ENCODE data around the gene XAF1.
"Not testable (repeated sequence)": the region's sequence is repeated elsewhere in the genome, so short reads cannot be mapped to it uniquely, and the experiment has no call there.

XAF1 gene

DNA sequence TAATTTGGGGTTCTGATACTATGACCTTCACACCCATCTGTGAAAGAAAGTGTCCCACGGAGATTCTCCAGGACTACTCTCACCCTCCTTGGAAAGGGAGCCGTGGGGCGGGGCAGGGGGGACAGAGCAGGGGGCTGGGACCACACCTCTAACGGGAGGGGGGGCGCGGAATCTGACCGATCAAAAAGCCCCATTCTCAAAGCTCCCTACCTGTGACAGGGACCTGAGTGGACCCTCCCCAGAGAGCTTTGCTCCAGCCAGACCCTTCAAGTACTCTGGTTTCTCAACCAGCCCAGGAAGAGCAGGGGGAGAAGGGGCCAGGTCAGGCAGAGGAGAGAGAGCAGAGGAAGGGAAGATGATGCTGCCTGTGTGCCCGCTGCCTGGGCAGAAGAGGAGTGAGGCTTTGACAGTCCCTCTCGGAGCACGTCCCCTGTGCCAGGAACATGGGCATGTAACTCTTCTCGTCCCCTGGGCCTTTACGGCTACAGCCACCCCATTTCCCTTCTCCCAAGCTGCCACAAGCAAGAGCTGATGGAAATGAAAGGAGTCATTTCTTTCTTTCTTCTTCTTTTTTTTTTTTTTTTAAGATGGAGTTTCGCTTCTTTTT is 682 bp downstream of the XAF1 start:
- Histone ChIP-seq H3K27me3 (ENCODE audit: control insufficient read depth, insufficient read depth, low read length) (no peaks in the 10 kb centered on the region), H3K36me3 (ENCODE audit: control insufficient read depth, insufficient read depth, low read length) (peaks cover 15% of the 10 kb centered on the region), H3K4me3 (ENCODE audit: low read length) (peak overlapping the region; percentile 94), H3K9ac (ENCODE audit: low read length) (peak overlapping the region; percentile 49), H3K4me1 (ENCODE audit: control insufficient read depth, insufficient read depth, low read length) (peaks cover 25% of the 10 kb centered on the region), H3K27ac (ENCODE audit: low read depth, low read length) (peak overlapping the region; percentile 90)

DNA sequence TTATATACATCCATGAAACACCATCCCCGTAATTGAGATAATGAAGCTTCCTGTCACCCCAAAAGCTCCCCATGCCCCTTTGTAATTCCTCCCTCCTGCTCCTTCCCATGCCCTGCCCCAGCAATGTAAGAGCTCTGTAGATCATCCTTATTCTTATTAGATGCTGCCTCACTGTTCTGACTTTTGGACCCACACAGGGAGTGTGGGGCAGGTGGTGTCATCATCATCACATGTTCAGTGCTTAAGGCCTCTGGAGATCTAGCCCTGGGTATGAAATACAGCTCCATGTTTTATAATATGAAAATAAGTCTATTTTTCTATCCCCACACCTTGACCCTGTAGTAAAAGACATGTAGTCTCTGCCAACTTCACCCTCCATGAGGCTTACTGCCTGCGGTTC is 1.9 kb downstream of the XAF1 start:
- H3K4me3 ChIP-seq (ENCODE audit: low read length), result peak overlapping the region; percentile 22
- peaks cover 17% of the 10 kb centered on the region for H3K4me1 ChIP-seq (ENCODE audit: control insufficient read depth, insufficient read depth, low read length)

DNA sequence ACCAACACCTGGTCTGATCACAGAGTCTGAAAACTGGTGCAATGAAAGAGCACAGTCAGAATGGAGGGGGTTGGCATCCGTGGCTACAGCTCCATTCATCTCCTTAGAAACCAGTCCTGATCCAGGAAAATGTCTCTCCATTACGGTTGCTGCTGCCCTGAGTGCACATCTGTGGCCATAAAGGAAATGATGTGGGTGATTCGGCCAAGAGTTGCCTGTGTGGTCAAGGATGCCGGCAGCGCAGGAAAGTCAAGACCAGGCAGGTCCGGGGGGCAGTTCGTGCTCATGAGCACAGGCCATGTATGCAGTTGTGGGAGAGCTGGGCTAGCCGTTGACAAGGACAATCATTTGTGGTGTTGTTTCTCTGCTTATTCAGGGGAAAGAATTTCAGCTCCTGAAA is 5.9 kb downstream of the XAF1 start:
- no peak overlapping the region for H3K27ac ChIP-seq (ENCODE audit: low read depth, low read length)
- H3K36me3 ChIP-seq (ENCODE audit: control insufficient read depth, insufficient read depth, low read length), result peaks cover 43% of the 10 kb centered on the region

More for the DNA sequence above, 1.9 kb downstream of the XAF1 start:
- H3K36me3 ChIP-seq (ENCODE audit: control insufficient read depth, insufficient read depth, low read length), result peaks cover 24% of the 10 kb centered on the region
- H3K27ac ChIP-seq (ENCODE audit: low read depth, low read length), result no peak overlapping the region
- peak overlapping the region; percentile 17 for H3K9ac ChIP-seq (ENCODE audit: low read length)
- H3K27me3 ChIP-seq (ENCODE audit: control insufficient read depth, insufficient read depth, low read length), result no peaks in the 10 kb centered on the region

DNA sequence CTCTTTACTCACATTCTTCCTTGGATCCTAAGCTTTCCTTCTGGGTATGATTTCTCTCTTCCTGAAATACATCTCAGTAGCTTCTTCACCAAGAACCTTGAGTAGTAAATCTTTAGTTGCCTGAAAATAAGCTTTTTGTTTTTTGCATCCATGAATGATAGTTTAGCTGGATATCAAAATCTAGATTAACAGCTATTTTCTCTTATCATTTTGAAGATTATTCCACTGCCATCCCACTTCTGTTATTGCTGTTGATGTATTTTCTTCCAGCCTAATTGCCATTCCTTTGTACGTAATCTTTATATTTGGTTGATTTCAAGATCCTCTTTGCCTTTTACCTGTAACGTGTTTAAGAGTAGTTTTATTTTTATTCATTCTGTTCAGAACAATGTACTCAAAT is 12.6 kb downstream of the XAF1 start:
- Histone ChIP-seq H3K27ac (ENCODE audit: low read depth, low read length) (no peak overlapping the region), H3K27me3 (ENCODE audit: control insufficient read depth, insufficient read depth, low read length) (no peaks in the 10 kb centered on the region), H3K9ac (ENCODE audit: low read length) (no peak overlapping the region), H3K4me3 (ENCODE audit: low read length) (no peak overlapping the region), H3K4me1 (ENCODE audit: control insufficient read depth, insufficient read depth, low read length) (no peaks in the 10 kb centered on the region), H3K36me3 (ENCODE audit: control insufficient read depth, insufficient read depth, low read length) (peaks cover 65% of the 10 kb centered on the region)

More for the DNA sequence above, 5.9 kb downstream of the XAF1 start:
- Histone ChIP-seq H3K4me3 (ENCODE audit: low read length) (no peak overlapping the region), H3K9ac (ENCODE audit: low read length) (no peak overlapping the region), H3K27me3 (ENCODE audit: control insufficient read depth, insufficient read depth, low read length) (no peaks in the 10 kb centered on the region), H3K4me1 (ENCODE audit: control insufficient read depth, insufficient read depth, low read length) (no peaks in the 10 kb centered on the region)

DNA sequence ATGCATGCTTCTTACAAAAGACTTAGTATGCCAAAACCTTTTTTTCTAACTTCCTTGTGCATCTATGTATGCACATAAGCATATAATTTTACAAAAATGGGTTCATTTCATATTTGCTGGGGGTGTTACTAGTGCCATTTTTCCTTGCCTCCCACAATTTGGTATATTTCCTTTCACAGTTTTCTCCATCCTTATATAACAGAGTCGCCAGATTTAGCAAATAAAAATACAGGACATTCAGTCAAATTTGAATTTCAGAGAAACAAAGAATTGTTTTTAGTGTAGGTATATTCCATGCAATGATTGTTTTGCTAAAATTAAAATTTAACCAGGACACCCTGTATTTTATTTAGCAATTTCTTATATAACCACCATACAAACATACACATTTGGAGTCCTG is 16.2 kb downstream of the XAF1 start:
- Histone ChIP-seq H3K4me3 (ENCODE audit: low read length) (no peak overlapping the region), H3K27ac (ENCODE audit: low read depth, low read length) (no peak overlapping the region), H3K4me1 (ENCODE audit: control insufficient read depth, insufficient read depth, low read length) (no peaks in the 10 kb centered on the region), H3K36me3 (ENCODE audit: control insufficient read depth, insufficient read depth, low read length) (peaks cover 47% of the 10 kb centered on the region), H3K9ac (ENCODE audit: low read length) (no peak overlapping the region), H3K27me3 (ENCODE audit: control insufficient read depth, insufficient read depth, low read length) (no peaks in the 10 kb centered on the region)

DNA sequence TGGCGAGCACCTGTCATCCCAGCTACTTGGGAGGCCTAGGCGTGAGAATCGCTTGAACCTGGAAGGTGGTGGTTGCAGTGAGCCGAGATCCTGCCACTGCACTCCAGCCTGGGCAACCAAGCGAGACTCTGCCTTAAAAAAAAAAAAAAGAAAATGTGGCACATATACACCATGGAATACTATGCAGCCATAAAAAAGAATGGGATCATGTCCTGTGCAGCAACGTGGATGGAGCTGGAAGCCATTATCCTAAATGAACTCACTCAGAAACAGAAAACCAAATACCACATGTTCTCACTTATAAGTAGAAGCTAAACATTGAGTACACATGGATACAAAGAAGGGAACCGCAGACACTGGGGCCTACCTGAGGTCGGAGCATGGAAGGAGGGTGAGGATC is 19.1 kb downstream of the XAF1 start:
- not testable (repeated sequence) for H3K4me1 ChIP-seq (ENCODE audit: control insufficient read depth, insufficient read depth, low read length); H3K27ac ChIP-seq (ENCODE audit: low read depth, low read length); H3K9ac ChIP-seq (ENCODE audit: low read length); H3K4me3 ChIP-seq (ENCODE audit: low read length); H3K27me3 ChIP-seq (ENCODE audit: control insufficient read depth, insufficient read depth, low read length)
- peaks cover 25% of the 10 kb centered on the region for H3K36me3 ChIP-seq (ENCODE audit: control insufficient read depth, insufficient read depth, low read length)

DNA sequence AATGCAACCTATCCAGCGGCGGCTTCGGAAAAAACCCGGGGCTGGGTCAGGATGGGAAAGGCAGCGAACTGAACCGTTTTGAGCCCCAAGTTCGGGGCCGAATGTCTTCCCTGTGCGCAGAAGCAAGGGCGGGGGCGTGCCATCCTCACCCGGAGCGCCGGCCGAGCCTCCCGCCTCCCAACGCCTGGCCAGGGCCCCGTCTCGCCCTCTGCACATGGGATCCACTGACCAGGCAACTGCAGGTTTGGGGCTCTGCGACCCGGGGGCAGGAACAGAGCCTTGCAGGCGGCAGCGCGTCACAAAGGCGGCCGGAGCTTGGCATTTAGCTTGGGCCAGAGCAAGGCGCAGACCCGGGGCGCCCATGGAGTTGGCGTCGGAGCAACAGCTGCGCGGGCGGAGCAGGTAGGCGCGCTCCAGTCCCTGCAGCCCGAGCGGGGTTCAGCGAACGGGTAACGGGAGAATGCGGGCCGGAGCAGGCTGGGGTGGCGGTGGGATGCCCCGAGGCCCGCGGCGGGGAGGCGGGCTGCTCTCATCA is 20.1 kb downstream of the XAF1 start, which contains the start of gene FBXO39:
Gene FBXO39 (plus strand): TSS at position 345 of the 535 bp plus-strand sequence. CDS start 3,654 bp downstream, outside the sequence.
- no peak within 1 kb of the TSS for H3K4me3 ChIP-seq (ENCODE audit: low read length)
- no peak within 1 kb of the TSS for H3K27ac ChIP-seq (ENCODE audit: low read depth, low read length)
- H3K9ac ChIP-seq (ENCODE audit: low read length), result no peak within 1 kb of the TSS
- H3K27me3 ChIP-seq (ENCODE audit: control insufficient read depth, insufficient read depth, low read length), result no peaks in the 10 kb centered on the region
- H3K36me3 ChIP-seq (ENCODE audit: control insufficient read depth, insufficient read depth, low read length), result peaks cover 21% of the 10 kb centered on the region
- H3K4me1 ChIP-seq (ENCODE audit: control insufficient read depth, insufficient read depth, low read length), result no peaks in the 10 kb centered on the region

DNA sequence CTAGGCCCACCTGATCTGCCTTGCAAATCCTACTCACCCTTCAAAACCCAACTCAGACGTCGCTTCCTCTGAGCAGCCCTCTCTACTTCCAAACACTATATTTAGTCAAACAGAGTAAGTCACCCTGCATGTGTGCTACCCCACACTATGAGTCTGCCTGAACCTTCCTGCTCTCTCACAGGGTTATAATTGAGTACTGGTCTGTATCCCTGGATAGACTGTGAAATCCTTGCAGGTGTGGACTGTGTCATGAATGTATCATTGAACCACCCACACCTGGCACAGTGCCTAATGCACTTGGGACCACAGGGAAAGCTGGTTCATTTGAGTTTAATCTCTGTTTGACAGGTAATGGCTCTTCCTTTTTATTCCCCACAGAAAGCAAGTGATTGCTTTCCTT is 23.6 kb downstream of the XAF1 start:
- no peaks in the 10 kb centered on the region for H3K36me3 ChIP-seq (ENCODE audit: control insufficient read depth, insufficient read depth, low read length)
- no peak overlapping the region for H3K27ac ChIP-seq (ENCODE audit: low read depth, low read length)
- no peak overlapping the region for H3K4me3 ChIP-seq (ENCODE audit: low read length)
- H3K4me1 ChIP-seq (ENCODE audit: control insufficient read depth, insufficient read depth, low read length), result no peaks in the 10 kb centered on the region
- H3K9ac ChIP-seq (ENCODE audit: low read length), result no peak overlapping the region
- H3K27me3 ChIP-seq (ENCODE audit: control insufficient read depth, insufficient read depth, low read length), result no peaks in the 10 kb centered on the region

DNA sequence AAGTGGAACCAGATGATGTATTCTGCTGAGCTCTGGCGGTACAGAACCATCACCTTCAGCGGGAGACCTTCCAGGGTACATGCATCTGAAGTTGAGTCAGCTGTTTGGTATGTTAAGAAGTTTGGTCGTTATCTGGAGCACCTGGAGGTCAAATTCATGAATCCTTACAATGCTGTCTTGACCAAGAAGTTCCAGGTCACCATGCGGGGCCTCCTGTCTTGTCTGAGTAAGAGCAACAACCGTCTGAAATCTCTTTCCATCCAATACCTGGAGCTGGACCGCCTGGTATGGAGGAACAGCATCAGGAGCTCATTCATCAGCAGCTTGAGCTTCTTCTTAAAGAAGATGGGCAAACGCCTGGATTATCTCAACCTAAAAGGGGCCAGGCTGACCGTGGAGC is 24.2 kb downstream of the XAF1 start:
- Histone ChIP-seq H3K36me3 (ENCODE audit: control insufficient read depth, insufficient read depth, low read length) (no peaks in the 10 kb centered on the region), H3K27ac (ENCODE audit: low read depth, low read length) (no peak overlapping the region), H3K9ac (ENCODE audit: low read length) (no peak overlapping the region), H3K4me1 (ENCODE audit: control insufficient read depth, insufficient read depth, low read length) (no peaks in the 10 kb centered on the region), H3K4me3 (ENCODE audit: low read length) (no peak overlapping the region), H3K27me3 (ENCODE audit: control insufficient read depth, insufficient read depth, low read length) (no peaks in the 10 kb centered on the region)

DNA sequence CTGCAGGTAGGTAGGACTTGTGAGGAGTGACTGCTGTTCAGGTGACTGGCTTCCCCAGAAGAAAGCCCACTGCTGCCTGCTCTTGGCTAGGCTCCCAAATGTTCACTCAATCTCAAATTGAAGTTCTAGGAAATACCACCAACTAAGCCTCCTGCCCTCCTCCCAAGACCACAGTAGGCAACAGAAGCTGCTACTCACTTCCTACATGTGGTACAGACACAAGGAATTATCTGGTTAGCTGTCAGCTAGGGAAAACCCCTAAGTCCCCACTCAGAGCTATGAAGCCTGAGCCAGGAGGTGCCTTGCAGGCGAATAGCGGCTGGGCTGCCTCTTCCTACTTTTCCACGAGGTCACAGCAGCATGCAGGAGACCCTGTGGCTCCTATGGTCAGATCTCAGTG is 25.0 kb downstream of the XAF1 start:
- no peaks in the 10 kb centered on the region for H3K4me1 ChIP-seq (ENCODE audit: control insufficient read depth, insufficient read depth, low read length)
- no peaks in the 10 kb centered on the region for H3K36me3 ChIP-seq (ENCODE audit: control insufficient read depth, insufficient read depth, low read length)
- no peak overlapping the region for H3K4me3 ChIP-seq (ENCODE audit: low read length)
- H3K9ac ChIP-seq (ENCODE audit: low read length), result no peak overlapping the region
- H3K27ac ChIP-seq (ENCODE audit: low read depth, low read length), result no peak overlapping the region
- H3K27me3 ChIP-seq (ENCODE audit: control insufficient read depth, insufficient read depth, low read length), result no peaks in the 10 kb centered on the region

DNA sequence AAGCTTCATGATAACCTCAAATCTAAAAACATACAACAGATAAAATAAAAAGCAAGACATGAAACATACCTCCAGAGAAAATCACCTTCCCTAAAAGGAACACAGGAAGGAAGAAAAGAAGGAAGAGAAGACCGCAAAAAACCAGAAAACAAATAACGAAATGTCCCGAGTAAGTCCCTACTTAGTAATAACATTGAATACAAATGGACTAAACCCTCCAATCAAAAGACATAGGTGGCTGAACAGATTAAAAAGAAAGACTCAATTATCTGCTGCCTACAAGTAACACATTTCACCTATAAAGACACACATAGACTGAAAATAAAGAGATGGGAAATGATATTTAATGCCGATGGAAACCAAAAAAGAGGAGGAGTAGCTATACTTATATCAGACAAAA is 26.4 kb downstream of the XAF1 start:
- Histone ChIP-seq H3K4me1 (ENCODE audit: control insufficient read depth, insufficient read depth, low read length) (no peaks in the 10 kb centered on the region), H3K27ac (ENCODE audit: low read depth, low read length) (no peak overlapping the region), H3K27me3 (ENCODE audit: control insufficient read depth, insufficient read depth, low read length) (no peaks in the 10 kb centered on the region), H3K9ac (ENCODE audit: low read length) (no peak overlapping the region), H3K4me3 (ENCODE audit: low read length) (no peak overlapping the region), H3K36me3 (ENCODE audit: control insufficient read depth, insufficient read depth, low read length) (no peaks in the 10 kb centered on the region)

DNA sequence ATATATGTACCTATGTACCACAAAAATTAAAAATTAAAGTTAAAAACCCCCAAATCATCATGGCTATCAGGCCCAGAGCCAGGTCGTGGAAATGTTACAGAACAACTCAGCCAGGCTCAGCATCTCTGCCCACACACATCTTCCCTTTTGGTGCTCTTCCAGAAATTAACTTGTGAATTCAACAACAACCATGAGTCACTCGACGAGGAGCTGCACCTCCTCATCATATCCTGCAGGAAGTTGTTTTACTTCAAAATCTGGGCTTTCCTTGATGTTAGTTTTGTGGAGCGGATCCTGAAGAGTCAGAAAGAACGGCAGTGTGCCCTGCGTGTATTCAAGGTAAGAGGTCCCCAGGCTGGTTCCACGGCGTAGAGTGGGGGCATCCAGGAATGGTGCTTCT is 30.8 kb downstream of the XAF1 start:
- Histone ChIP-seq H3K9ac (ENCODE audit: low read length) (no peak overlapping the region), H3K36me3 (ENCODE audit: control insufficient read depth, insufficient read depth, low read length) (no peaks in the 10 kb centered on the region), H3K27ac (ENCODE audit: low read depth, low read length) (no peak overlapping the region), H3K27me3 (ENCODE audit: control insufficient read depth, insufficient read depth, low read length) (no peaks in the 10 kb centered on the region), H3K4me3 (ENCODE audit: low read length) (no peak overlapping the region), H3K4me1 (ENCODE audit: control insufficient read depth, insufficient read depth, low read length) (no peaks in the 10 kb centered on the region)

DNA sequence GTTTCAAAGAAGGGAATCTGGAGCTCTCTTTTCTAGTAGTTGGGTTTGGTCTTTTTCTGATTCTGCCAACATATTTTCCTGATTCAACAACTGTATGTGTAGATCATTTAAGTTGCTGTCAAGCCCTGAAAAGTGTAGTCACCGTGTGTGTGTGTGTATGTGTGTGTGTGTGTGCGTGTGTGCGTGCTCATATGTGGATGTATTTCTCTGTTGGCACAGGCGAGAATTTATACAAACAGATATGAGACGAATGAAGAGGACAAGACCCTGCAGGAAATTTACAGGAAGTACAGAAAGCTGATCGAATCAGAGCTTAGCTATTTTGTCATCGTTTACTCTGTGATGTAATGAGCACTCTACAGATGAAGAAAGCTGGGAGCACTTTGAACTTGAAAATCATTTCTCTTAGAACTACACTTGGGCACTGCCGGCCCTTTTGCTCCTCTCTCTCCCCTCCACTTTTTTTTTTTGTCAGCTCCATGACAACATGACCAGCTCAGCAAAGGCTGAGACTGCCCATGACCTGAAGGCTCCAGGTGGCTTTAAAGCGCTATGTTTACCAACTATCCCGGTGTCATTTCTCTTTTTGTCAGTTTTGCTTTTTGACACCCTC is 31.3 kb downstream of the XAF1 start:
- Histone ChIP-seq H3K4me1 (ENCODE audit: control insufficient read depth, insufficient read depth, low read length) (no peaks in the 10 kb centered on the region), H3K27ac (ENCODE audit: low read depth, low read length) (no peak overlapping the region), H3K4me3 (ENCODE audit: low read length) (no peak overlapping the region), H3K27me3 (ENCODE audit: control insufficient read depth, insufficient read depth, low read length) (no peaks in the 10 kb centered on the region), H3K9ac (ENCODE audit: low read length) (no peak overlapping the region), H3K36me3 (ENCODE audit: control insufficient read depth, insufficient read depth, low read length) (no peaks in the 10 kb centered on the region)

Measured in rectal smooth muscle tissue (tissue), 1 donor.